IPS-NIHi7 (cell line): ENCODE data around the gene PLN.
A peak's percentile ranks its signal among the peaks of the same experiment; 100 is the strongest.

Experiments used
- DNase-seq: peaks from one replicate; pipeline ENCODE4 v3.0.0; 2012; ENCODE audit warnings: mixed read lengths; ENCODE audit errors: extremely low spot score

The PLN gene

DNA sequence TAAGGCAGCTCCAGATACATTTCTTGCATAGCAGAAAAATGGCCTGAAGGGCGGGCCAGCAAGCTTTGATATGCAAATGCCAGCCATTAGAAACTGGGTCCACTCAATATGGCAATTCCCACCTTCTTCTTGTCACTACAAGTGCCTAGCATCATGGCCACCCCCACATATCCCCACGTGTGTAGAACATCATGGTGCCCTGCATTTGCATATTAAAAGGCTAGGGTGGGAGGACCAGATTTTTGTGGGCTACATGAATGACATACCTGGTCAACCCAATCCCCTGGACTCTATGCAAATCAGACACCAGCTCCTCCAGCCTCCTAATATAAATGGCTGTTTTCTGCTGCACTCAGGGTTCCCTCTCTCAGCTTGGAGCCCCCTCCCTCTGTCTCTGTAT lies 31.7 kb downstream of the PLN start:
- no peak for DNase-seq

DNA sequence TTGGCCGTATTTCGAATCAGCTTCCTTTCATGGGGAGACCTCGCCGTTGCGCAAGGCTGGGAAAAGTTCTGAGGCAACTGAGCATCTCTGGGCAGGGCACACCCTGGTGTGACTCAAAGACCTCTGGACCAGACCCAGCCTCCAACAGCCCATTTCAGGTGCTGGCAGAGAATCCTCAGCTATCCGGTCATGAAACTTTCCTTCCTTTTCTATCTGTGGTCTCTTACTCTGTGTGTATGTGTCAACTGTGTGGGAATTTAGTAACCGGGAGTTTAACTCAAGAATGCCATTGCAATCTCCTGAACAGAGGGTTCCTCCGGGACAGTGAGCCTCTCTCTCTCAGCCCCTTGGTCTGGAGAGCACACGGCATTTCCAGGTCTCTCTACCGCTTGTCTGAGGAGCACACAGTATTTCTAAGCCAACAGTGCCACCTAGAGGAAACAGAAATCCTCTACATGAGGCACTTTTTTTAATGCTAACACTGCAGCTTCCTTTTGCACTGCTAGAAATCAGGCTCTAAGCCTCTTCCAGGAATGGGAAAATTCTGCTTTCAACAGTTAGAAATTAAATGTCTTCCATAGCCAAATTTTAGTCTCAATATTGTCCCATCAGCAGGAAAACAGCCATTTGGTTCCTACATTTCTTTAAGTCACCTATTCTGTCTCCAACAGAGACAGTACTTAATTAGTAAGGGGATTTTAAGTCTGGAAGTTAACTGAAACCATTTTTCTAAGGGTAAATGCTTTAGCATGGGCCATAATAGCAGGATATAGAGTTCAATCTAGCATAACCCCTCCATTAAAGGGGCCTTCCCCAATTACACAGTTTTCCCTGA lies 32.7 kb downstream of the PLN start:
- DNase-seq: peak; percentile 83

DNA sequence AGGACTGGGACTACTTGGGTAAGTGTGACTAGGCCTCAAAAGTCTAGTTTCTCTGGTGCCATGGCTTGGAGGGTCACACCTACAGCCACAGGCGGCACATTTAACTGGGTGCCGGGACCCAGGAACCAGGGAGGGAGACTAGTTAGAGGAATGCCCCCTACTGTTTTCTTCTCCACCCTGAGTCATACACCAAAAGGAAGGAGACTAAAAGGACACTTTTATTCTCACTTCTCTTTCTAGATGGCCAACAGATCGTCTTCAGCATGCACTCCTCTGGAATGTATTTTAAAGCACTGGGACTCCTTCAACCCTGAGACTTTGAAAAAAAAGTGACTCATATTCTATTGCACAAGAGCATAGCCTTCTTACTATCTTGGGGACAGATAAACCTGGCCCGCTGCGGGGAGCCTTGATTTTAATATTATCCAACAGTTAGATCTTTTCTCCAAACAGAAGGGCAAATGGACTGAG lies 33.4 kb downstream of the PLN start:
- DNase-seq: no peak

DNA sequence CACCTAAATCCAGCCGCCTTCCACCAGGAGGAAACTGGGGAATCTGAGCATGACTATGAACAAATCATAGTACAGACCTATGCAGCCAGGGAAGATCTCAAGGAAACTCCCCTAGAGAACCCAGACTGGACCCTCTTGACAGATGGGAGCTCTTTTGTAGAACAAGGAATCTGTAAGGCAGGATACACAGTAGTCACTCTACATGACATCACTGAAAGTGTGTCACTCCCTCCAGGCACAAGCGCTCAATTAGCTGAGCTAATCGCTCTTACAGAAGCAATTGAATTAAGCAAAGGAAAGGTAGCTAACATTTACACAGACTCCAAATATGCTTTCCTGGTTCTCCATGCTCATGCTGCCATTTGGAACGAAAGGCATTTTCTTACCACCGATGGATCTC lies 36.8 kb downstream of the PLN start:
- no peak for DNase-seq

DNA sequence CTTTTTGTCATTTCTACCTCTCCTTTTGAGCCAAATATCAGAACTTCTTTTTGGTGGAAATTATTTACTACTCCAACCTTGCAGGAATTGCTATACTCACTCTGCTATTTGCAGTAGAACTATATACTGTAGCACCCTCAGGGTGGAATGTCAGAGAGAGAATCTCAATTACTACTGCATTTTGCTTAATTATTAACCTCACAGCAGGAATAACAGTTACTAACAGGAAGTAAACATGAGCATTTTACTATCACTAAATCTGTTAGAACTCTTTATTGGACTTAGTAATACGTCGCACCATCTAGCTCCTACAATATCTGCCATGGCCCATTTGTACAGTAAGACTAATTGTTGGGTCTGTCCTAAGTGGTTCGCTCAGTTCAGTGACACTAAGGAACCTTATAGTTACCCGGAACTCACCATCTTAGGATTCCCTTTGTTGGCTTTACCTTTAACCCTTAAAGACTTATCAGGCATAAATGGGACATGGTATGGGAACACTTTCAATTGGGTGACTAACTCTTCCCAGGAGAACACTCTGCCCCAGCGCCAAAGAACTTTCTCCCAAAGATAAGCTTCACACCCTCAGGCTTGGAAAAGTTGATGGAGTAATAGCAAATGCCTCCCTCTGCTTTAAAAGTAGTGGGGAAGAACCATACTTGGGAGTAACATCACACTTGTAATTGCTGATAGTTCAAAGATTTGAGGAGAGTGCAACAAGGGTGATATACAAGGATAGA lies 38.8 kb downstream of the PLN start:
- DNase-seq: no peak

DNA sequence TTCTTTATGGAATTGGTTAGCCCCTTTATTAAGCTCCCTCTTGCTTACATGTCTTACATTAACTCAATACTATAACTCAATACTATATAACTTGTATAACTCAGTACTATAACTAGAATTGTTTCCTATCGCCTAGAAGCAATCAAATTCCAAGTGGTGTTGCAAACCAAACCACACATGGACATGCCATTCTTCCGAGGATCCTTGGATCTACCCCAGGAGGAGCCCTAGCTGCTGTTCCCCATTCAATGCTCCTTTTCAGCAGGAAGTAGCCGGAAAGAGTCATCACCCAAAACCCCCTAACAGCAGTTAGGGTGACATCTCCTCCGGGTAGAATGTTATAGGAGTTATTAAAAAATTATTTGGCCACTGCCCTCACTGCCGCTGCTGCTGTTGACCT lies 40.5 kb downstream of the PLN start:
- DNase-seq: no peak

DNA sequence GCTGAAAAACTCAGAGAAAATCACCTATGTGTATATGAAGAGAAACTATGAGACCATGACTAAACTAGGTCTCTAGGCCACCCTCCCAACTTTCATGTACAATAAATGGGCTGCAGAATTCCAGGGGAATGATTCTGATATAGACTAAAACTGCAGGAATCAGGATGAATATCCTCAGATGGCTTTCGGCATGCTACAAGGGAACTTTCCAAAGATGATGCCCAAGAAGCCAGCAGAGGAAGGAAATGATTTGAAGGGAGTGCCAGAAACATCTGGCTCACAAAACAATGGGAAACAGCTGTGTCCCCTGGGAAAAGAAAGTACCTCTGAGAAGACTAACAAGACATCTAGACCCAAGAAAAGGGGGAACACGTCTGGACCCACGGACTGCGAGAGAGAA lies 41.1 kb downstream of the PLN start:
- DNase-seq: no peak

DNA sequence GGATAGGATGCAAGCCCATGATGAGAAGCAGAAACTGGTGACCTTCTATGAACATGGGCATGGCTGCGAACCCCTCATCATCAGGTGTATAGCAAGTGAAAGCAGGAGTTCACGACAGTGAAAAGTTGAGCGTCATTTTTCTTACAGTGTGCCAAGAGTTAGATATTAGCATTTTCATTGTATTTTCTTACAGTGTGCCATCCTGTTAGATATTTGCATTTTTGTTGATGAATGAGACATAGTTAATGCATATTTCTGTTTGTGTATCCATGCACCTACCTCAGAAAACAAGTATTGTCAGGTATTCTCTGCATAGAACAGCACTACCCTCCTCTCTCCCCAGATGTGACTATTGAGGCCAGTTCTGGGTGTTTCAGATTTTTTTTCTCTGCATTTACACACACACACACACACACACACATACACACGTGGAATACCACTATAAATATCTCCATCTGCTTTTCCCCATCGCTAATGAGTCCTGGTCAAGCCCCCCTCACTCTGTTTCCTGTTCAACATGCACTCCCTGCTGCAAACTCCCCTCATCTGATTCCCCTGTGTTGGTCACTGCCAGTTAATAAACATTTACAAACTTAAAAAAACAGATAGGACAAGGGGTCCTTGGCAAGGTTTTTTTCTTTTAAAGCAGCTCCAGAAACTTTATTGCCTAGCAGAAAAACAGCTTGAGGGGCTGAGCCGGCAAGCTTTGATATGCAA lies 41.7 kb downstream of the PLN start:
- DNase-seq: no peak

DNA sequence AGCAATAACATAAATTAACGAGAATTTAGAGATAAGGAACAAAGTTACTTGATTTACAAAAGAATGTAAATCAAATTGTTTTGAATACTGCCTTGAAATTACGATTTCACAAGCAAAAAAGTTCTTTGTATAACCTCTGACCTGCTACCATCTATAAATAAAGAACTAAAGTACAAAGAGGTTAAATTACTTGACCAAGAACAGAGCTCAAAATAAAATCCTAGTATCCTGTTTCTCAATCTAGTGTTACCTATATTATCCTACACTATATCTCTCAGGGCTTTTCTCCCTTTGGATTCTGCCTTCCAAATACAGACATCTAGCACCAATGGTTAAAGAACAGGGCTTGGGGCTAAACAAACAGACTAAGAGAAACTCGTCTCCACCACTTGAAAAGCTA lies 43.8 kb downstream of the PLN start:
- no peak for DNase-seq

DNA sequence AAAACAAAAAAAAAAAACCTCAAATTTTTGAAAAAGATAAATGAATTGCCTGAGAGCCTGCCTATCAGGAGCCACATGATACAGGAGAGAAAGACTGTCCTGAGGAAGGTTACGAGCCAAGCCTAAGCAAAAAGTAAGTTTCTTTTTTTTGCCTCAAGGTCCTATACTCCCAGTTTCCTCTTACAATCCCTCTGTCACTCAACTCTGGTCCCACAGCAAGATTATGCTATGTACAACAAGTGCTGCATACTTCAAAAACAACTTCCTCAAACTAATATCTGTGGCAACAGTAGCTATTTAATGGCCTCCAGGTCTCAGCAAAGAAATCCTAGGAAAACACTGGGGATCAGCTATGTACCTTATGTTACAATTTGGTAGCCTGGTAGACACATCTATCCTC lies 46.8 kb downstream of the PLN start:
- no peak for DNase-seq

DNA sequence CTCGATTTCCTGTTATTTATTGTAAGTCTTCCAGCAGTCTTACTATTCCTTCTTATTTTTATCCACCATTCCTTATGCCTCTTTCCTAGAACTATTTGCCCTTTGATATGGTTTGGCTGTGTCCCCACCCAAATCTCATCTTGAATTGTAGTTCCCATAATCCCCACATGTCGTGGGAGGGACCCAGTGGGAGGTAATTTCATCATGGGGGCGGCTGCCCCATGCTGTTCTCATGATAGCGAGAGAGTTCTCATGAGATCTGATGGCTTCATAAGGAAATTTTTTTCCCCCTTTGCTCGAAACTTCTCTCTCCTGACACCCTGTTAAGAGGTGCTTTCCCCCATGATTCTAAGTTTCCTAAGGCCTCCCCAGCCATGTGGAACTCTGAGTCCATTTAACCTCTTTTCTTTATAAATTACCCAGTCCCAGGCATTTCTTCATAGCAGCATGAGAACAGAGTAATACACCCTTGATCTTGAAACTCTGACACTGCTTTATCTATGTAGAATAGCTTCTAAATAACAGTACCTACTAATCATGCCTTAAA lies 48.8 kb downstream of the PLN start:
- DNase-seq: no peak

DNA sequence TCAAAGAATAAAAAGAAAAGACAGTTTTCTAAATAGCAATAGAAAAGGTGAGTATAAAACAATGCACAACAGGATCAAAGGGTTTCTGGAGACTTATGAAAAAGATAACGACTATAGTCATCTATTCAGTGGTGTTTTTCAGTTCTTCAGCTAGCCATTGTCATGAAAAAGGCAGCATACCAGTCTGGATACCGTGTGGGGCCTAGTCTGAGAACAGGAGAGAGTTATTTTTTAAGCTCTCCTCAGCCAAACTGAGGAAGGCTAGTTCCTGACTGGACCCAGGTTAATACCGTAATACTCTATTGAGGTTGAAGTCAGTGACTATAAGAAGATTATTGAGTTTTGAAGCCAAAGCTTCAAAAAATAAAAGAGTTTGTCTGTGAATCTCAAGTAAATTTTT lies 49.5 kb downstream of the PLN start:
- no peak for DNase-seq

DNA sequence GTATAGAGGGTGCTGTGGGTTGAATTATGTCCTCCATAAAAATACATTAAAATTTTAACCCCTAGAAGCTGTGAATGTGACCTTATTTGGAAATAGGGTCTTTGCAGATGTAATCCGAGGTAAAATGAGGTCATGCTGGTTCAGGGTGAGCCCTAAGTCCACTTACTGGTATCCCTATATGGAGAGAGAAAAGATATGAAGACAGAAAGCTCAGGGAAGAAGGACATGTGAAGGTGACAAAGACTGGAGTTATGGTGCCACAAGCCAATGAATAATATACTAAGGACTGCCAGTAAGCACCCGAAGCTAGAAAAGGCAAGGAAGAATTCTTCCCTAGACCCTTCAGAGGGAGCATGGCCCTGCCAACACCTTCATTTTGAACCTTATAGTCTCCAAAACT lies 50.2 kb downstream of the PLN start:
- DNase-seq: no peak

DNA sequence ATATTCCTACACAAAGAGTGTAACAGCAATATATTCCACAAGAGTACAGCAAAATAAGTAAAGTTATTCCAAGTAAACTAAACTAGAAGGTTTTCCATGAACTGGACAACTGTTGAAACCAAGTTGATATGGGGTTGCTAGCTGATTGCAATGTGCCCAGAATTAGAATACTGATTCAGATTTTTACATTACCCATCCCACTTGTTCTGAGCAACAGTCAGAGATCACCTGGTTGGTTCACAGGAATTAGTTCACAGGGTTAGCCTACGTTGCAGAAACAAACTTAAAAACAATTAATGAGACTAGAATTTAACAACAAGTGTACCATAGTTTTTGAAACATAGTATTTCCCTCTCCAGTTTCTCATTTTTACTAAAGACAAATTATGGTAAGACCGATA lies 54.2 kb downstream of the PLN start:
- no peak for DNase-seq

DNA sequence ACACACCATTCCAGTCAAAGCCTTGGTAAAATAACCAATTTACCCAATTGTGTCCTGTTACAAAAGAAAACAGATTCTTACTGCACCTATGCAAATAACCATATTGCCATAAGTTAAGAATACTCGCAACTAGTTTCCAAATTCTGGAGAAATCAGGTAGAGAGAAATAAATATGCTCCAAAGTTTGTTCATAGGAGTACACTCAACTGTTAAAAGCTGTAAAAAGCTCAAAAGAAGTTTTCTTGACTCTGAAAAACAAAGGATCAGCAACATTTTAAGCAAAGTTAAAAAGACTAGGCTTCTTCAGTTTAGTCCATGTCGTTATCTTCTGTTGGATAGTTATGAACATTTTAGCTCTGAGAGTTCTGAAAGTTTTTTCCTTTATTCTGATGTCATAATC lies 55.3 kb downstream of the PLN start:
- DNase-seq: no peak

DNA sequence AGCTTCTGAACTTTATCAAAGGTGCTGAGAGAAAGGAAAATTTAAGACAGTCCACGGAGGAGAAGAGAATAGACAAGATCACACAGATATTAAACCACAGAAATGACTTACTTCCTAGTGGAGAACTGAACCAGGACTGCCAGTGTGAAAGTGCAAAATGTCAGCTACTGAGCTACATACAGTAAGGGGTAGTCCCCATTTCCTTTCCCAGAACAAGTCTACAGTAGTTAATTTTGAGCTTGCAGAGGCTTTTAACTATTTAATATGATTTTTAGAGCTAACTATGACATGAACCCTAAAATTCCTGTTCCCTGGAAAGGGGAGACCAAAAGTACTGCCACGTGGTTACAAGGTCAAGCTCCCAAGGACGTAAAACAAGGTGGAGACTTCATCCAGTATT lies 58.2 kb downstream of the PLN start:
- DNase-seq: no peak

DNA sequence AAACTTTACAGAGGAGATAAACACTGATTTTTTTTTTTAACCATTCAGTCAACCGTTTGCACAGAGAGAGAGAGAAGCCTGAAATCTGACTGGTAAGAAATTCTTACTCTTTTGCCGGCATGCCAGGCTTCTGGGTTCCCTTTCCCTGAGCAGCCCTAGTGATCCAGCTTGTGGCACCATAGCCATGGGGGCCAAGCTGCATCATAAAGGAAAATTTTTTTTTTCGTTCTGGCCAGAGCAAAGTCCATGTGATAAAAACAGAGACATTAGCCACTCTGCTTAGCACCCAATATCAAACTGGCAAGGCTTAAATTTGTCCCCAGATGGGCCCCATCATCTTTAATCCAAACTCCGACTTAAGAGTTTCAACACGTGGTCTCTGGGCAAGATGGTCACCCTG lies 58.8 kb downstream of the PLN start:
- DNase-seq: no peak
